Activated CD4-positive, alpha-beta T cell treated with anti-CD3 and anti-CD28 coated beads, Interleukin-10, Interleukin-2, amounts not matched to agents 100 ng/mL and 50 ng/mL, durations not matched to agents 16 hours and 8 hours (primary cell): ENCODE data around the gene SYNPO.

Experiments used
- DNase-seq: peaks from one replicate; pipeline ENCODE4 v3.0.0-alpha.2; 2020

SYNPO gene

GRCh38 chr5:150640311-150641005, at the start of gene SYNPO:
SYNPO (plus strand) TSS chr5:150640660; CDS start chr5:150648276, 7,616 bp downstream.
- no peak for DNase-seq

DNA sequence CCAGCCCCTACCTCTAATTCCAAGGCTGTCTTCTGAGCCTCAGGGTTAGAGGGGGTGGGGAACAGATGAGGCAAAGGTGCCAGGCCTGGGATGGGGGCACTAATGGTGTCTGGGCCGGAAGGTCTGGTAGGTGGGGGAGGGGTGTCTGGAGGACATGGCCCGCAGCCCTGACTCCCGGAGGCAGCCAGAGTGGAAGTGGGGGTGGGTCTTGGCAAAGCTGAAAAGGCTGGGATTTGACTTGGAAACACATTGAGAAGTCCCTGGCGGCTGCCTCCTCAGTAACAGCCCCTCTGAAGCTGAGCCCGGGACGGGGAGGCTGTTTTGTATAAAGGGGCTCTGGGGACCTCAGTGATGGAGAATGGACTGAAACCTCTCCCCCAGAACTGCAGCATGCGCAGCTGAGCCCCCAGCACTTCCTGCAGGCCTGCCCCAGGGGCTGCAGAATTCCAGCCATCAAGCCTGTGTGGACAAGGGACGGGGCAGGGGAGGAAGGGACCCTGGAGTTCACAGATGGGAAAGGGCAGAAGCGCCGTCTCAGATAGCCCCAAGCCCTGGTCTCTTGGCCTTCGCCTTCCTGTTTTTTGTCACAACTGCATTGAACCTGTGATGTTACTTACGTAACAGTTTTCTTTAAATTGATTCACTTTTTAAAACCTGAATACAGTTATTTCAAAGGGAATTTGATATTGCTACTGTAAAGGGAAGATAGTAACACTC, 49.3 kb upstream of the SYNPO start:
- DNase-seq = no peak

- no peak for DNase-seq
Measured at GRCh38 chr5:150593593-150593992, 46.9 kb upstream of the SYNPO start.

GRCh38 chr5:150593996-150594395, 46.5 kb upstream of the SYNPO start:
- DNase-seq = no peak

GRCh38 chr5:150595466-150596031, 44.9 kb upstream of the SYNPO start:
- no peak for DNase-seq

DNA sequence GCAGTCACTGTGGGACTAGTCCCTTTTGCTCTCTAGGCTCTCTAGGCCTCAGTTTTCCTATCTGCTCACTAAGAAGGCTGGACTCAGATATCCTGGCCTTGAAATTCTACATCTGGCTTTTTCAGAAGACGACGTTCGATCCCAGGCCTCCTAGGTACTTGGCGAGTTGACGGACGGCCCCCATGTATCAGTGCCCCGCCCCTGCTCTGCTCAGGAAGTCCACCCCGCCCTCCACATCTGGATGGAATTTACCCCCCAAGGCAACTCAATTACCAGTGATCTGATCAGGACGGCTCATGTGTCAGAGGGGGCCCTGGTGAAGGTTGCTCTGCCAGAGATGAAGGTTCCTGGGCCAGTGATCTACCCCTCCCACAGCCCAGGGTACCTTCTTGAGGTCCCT, 44.1 kb upstream of the SYNPO start:
- no peak for DNase-seq

GRCh38 chr5:150596826-150597225, 43.6 kb upstream of the SYNPO start:
- DNase-seq = no peak

DNA sequence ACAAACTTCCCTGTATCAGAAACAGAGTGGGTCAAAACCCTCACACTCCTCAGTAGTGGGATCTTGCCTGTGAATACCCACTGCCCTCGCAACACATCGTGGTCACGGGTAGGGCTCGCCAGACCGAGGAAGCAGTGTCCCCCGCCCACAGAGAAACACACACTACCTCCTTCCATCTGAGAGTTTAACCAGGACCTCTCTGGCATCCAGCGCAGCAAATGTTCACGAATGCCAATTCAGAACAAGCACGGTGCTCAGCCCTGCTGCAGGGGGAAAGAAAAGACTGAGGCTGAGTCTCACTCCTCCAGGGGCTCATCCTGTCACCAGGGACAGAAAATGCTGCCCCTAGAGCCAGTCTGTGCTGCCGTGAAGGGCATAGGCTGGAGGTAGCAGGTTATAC, 42.5 kb upstream of the SYNPO start:
- no peak for DNase-seq

DNA sequence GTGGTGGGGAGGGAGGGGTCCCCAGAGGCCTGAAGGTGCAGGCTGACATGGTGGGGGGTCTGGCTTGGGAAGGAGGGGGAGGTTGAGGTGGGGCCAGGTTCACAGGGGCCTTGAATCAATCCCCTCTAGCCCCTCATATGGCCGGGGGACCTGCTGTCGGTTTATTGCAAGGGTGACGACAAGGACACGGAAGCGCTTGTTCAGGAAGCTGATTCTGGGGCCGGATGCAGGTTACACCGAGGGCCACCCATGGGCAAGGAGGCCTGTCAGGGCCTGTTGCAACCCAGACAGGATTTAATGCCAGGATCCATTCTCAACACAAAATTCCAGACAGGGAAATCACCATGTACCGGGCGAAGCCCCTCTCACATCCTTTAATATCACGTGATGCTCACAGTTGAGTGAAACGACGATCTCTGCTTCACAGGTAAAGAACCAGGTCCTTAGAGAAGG, 41.6 kb upstream of the SYNPO start:
- no peak for DNase-seq

DNA sequence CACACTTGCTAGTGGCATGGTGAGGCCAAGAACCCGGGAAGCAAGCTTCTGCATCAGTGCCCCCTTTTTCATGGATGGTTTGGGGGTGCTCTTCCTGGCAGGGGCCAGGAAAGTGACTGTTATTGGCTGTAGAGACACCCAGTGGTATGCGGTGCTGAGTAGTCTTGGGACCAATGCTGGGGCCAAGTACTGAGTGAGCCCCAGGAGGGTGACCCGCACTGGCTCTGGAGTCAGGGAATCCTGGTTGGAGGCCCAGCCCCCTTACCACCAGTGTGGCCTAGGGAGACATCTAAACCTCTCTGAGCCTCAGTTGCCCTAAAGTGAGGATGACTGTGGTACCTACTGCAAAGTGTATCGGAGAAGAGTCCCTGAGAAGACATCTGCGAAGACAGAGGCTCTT, 41.2 kb upstream of the SYNPO start:
- no peak for DNase-seq

GRCh38 chr5:150599917-150600511, 40.4 kb upstream of the SYNPO start:
- DNase-seq = no peak

DNA sequence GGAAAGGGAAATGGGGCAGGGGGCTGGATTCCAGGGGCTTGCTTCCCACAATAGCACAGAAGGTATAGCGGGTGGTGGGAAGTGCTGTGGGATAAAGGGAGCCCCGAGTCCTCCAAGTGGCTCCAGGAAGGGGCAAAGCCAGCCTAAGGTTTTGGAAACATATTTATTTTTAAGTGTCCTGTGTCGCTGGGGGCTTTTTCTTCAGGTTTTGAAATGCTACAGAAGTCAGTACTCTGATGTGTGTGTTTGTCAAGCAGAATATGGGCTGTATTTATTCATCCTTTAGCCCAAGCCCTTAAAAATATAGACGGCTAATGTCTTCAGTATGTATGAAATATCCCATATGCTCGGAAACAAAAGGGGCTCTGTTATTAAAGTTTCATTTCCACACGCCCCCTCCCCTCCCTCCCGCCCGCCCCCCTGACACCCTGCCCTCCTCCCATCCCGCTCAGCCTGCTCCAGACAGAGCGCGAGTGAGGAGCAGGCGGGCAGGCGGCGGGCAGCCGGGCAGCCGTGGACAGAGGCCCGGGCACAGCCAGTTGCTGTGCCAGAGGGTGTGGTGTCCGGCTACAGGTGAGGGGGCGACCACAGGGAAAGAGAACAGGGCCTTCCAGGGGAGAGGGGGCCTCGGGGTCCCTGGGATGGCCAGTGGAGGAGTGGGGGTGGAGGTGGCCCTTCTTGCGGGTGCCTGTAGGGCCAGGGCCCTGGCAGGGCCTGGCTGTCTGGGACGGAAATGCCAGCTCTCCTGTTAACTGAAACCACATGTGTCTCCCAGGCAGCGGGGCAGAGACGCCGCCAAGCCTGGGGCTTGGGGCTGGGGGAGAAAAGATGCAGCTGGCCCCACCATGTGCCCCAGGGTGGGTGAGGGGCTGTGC, 39.6 kb upstream of the SYNPO start:
- DNase-seq = no peak

- no peak for DNase-seq
Measured at GRCh38 chr5:150601491-150602345, 38.7 kb upstream of the SYNPO start.

DNA sequence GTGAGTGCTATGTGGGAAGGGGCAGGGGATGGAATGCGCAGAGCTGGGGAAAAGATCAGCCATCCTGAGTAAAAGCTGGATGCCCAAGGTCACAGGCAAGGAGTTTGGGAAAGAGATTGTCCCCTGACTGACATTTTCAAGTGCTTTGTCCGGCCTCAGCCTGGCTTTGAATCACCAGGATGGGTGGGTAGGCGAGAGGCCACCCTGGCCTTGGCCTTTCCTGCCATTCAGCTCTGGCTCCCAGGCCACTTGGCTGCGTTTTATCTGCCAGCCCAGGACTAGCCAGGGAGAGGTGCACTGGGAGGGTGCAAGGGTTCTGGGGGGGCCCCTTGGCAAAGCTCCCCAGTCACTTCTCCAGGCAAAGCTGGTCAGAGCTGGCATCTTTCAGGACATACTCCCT, 37.4 kb upstream of the SYNPO start:
- no peak for DNase-seq

DNA sequence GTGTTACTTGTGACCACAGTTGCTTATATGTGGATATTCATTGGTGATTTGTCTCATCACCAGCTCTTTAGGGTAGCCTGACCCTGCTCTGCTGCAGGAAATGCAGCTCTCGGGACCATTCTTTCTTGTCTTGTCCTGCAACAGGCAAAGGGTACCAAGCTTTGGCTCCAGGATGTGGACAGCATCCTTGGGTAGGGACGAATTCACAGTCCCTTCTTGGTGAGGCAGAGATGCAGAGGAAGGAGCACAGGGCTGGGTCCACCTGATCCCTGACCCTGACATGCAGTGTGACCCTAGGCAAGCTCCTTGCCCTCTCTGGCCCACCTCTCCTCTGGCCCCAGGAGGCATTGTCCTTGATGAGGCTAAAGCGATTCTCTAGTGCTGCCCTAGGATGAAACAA, 37.0 kb upstream of the SYNPO start:
- no peak for DNase-seq

DNA sequence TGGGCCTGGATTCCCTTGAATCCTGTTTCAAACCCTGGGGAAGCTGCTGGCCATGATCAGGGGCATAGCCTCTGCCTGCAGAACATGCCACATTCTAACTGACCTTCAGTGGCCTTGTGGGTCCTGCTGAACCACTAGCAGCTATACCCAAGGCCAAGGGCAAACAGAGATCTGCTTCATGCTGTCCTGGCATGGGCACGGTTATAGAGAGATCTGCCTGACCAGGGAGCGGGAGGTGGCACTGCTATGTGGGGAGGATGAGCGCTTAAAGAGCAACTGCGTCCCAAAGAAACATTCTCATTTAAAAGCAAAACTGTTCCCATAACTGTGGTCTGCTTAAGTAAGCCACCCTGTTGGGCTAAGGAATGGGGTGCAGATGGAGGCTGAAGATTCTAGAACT, 36.5 kb upstream of the SYNPO start:
- DNase-seq = no peak

DNA sequence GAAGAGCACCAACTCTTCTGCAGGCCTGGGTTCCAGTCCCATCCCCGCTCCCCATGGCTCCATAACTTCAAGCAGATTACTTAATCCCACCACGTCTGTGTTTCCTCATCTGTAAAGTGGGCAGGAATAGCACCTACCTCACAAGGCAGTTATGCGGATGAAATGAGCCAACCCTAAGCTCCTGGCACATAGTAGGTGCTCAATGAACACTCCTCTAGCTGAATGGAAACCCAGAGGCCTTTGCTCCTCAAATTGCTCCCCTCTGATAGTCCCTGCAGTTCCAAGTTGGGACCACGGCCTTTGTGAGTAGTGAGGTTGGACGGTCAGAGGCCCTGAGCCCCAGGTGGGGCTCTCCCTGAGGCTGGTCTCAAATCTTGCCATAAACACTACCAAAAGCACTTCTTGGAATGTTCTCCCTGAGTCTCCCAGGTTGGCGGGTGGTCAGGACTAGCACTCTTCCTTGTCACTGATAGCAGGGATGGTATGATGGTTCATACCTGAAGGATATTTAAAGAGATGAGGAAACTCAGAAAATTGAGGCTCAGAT, 35.5 kb upstream of the SYNPO start:
- DNase-seq = no peak

DNA sequence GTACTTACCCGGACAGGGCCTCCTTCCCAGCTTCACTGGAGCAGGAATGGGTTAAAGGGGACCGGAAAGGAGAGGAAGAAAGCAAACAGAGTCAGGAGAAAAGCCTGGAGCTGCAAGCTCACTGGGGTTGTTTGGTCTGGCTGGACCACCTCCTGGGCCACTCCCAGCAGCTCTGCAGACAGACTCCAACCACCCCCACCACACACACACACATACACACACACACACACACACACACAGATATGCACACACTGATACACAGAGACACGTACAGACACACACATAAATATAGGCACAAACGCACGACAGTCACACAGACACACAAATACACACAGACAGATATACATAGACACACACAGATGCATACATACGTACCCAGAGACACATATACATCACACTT, 34.9 kb upstream of the SYNPO start:
- DNase-seq = no peak

DNA sequence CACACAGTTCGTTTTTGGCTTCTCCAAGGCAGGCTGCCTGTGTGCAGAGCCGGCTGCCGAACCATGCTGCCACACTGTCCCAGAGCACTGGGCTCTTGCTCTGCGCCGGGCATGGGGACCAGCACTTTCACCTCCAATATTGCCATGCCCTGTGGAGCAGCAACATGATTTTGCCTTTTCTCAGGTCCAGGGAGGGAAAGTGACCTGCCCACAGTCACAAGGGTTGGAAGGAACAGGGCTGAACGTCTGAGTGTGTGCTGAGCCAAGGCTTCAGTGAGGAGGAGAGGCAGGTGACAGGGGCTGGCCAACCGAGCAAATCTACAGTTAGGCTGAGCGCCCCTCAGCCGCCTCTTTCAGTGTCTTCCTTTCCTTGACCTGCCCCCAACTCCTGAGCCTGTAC, 34.0 kb upstream of the SYNPO start:
- DNase-seq = no peak

DNA sequence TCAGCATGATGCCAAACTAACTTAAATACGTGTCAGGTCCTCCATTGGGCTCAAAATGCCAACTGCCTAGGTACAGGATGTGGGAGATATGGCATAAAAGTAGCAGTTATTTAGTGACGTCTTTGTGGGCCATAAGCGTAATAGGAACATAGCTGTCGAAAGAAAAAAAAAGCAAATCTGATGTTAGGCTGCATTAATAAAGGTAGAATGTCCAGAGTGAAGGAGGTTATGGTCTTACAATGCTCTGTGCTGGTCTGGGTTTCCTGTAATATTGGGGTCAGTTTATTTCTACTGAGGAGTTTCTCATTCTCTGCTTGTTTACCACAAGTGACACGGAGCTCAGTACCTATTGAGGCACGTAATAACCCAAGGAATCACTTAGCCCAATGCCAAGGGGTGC, 33.4 kb upstream of the SYNPO start:
- DNase-seq = no peak

DNA sequence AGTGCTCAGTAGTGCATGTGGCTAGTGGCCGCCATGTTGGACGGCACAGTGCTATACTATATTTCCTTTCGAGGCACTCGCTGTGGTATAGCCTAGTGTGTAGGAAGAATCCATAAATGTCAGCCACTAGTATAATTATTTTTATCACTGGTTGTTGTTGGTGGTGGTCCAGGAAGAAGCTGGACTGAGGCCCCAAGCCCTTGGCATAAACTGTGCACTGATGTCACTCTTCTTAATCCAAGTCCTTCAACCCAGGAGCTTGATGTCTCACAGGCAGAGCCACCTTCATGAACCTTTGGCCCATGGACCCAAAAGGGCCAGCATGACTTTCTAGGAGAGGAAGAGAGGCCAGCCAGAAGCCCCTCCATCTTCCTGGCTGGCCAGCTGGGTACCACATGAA, 32.5 kb upstream of the SYNPO start:
- no peak for DNase-seq

GRCh38 chr5:150608991-150609390, 31.5 kb upstream of the SYNPO start:
- no peak for DNase-seq
